8988T (cell line): ENCODE data around the gene IGFBP4.
"Not testable (repeated sequence)": the region's sequence is repeated elsewhere in the genome, so short reads cannot be mapped to it uniquely, and the experiment has no call there.

Experiments
- DNase-seq: peaks from one replicate; pipeline ENCODE4 v3.0.0; 2011

Gene IGFBP4

GRCh38 chr17:40443196-40443987 lies at the start of gene IGFBP4:
IGFBP4 (plus strand) TSS chr17:40443450; CDS start chr17:40443736, 286 bp downstream.
- DNase-seq: peak; percentile 75

- no peak for DNase-seq
Observed at GRCh38 chr17:40399185-40399584, 44.1 kb upstream of the IGFBP4 start.

- DNase-seq: no peak
Observed at GRCh38 chr17:40402668-40403067, 40.6 kb upstream of the IGFBP4 start.

GRCh38 chr17:40404003-40404402 lies 39.2 kb upstream of the IGFBP4 start:
- DNase-seq: no peak

- DNase-seq: no peak
Observed at GRCh38 chr17:40407460-40407859, 35.8 kb upstream of the IGFBP4 start.

GRCh38 chr17:40409540-40409939 lies 33.7 kb upstream of the IGFBP4 start:
- not testable (repeated sequence) for DNase-seq

- no peak for DNase-seq
Observed at GRCh38 chr17:40410082-40410481, 33.2 kb upstream of the IGFBP4 start.

GRCh38 chr17:40411821-40412220 lies 31.4 kb upstream of the IGFBP4 start:
- DNase-seq: no peak

- DNase-seq: no peak
Observed at GRCh38 chr17:40412880-40413279, 30.4 kb upstream of the IGFBP4 start.

- DNase-seq: not testable (repeated sequence)
Observed at GRCh38 chr17:40414312-40414711, 28.9 kb upstream of the IGFBP4 start.

GRCh38 chr17:40415390-40415789 lies 27.9 kb upstream of the IGFBP4 start:
- DNase-seq: no peak

GRCh38 chr17:40416671-40417070 lies 26.6 kb upstream of the IGFBP4 start:
- no peak for DNase-seq

GRCh38 chr17:40417258-40417608 lies 26.0 kb upstream of the IGFBP4 start:
- no peak for DNase-seq

GRCh38 chr17:40417609-40418427 lies 25.4 kb upstream of the IGFBP4 start, which contains the start of gene TOP2A:
TOP2A (minus strand) TSS chr17:40417896; CDS start chr17:40417791, 105 bp downstream.
- DNase-seq: peak; percentile 65

GRCh38 chr17:40418428-40418706 lies 24.9 kb upstream of the IGFBP4 start:
- DNase-seq: no peak

GRCh38 chr17:40419559-40420331 lies 23.5 kb upstream of the IGFBP4 start:
- DNase-seq: no peak

- DNase-seq: no peak
Observed at GRCh38 chr17:40422990-40423633, 20.1 kb upstream of the IGFBP4 start.

- DNase-seq: no peak
Observed at GRCh38 chr17:40425741-40426140, 17.5 kb upstream of the IGFBP4 start.

- no peak for DNase-seq
Observed at GRCh38 chr17:40427002-40427491, 16.2 kb upstream of the IGFBP4 start.

GRCh38 chr17:40430272-40431230 lies 12.7 kb upstream of the IGFBP4 start:
- no peak for DNase-seq

- no peak for DNase-seq
Observed at GRCh38 chr17:40431231-40431602, 12.0 kb upstream of the IGFBP4 start.
